ENCODE data around the gene IGSF9B. TPM values are rescaled to one million over a fixed set of nuclear protein-coding genes. Genes with fewer than 3 reads are reported as not detected.

The IGSF9B gene
- total and polyA plus RNA-seq, 4 donors, result 0.07 to 0.33 (median 0.09) TPM; not detected in 1

DNA sequence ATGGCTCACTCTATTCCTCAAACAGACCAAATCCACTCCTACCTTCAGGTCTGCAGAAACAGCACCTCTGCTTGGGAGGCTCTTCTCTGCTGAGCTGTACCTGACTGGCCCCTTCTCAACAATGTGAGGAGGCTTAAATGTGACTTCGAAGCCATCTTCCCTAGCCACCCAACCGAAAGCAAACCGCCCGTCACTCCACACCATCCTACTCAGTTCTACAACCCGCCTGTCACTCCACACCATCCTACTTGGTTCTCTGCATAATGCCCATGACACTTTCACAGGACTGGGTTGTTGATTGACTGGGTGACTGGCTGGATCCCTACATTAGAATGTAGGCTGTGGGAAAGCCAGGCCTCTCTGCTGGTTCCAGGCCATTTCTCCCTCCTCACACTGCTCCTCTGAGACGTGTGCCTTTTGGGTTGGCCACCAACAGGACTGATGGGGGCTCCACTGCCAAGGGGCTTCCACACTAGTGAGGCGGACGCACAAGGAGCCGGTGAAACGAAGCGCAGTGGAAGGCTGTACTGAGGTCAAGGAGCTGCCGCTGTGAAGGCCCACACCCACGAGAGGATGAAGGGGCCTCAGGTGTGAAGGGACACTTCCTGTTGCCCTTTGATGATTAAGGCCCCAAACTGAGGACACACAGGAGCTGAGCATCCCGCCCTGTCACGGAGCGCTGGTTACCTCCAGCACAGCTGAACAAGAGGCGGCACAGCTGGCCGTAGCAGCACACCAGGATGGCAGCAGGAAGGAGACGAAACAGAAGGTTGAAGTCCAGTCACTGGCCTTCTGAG, 64.0 kb downstream of the IGSF9B start:
- H3K27me3 ChIP-seq (ENCODE audit: control insufficient read depth in 4 of 4, insufficient read depth in 4 of 4, low read length in 3 of 4), result peaks cover 0 to 10% (median 0%) of the 10 kb centered on the region in 4 donors
- no peaks in the 10 kb centered on the region for H3K36me3 ChIP-seq (ENCODE audit: control insufficient read depth in 4 of 4, insufficient read depth in 3 of 4, low read depth in 1 of 4, low read length in 3 of 4)
- WGBS, result 83% methylated on average over 19 of the region's 19 CpGs
- no peak overlapping the region for H3K9ac ChIP-seq (ENCODE audit: low read depth in 1 of 2, low read length in 2 of 2)
- no peaks in the 10 kb centered on the region for H3K9me3 ChIP-seq (ENCODE audit: control insufficient read depth in 4 of 4, low read length in 3 of 4)
- TF ChIP-seq, protein P1, sequence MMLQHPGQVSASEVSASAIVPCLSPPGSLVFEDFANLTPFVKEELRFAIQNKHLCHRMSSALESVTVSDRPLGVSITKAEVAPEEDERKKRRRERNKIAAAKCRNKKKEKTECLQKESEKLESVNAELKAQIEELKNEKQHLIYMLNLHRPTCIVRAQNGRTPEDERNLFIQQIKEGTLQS (IDR thresholded peaks at IDR 0.05), result no peak
- TF ChIP-seq NR2F2 (IDR thresholded peaks at IDR 0.05), result no peak
- no peak overlapping the region for H3K27ac ChIP-seq (ENCODE audit: low read depth in 1 of 2, low read length in 2 of 2)
- H3K4me3 ChIP-seq (ENCODE audit: low read depth in 1 of 3, low read length in 3 of 3), result no peak overlapping the region
- H3K4me1 ChIP-seq (ENCODE audit: control insufficient read depth in 4 of 4, insufficient read depth in 4 of 4, low read length in 3 of 4), result no peaks in the 10 kb centered on the region
- DNase-seq (ENCODE audit: low spot score), result no peak

DNA sequence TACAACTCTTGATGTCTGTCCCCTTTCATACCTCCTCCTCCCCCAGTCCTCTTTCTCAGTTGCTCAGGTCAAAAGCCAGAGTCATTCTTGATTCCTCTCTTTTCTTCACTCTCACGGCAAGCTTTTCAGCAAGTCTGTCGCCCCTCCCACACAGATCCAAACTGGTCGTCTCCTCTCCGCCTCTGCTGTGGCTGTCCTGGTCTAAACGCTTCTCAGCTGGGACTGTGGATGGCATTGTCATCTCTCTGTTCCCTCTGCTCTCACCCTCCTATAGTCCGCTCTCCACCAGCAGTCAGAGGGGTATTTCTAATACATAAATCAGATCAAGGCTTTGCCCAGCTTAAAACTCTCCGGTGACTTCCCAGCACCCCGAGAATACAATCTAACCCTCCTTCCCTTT, 64.6 kb downstream of the IGSF9B start:
- WGBS, result 70% methylated on average over 8 of the region's 8 CpGs
- Histone ChIP-seq H3K36me3 (ENCODE audit: control insufficient read depth in 4 of 4, insufficient read depth in 3 of 4, low read depth in 1 of 4, low read length in 3 of 4) (no peaks in the 10 kb centered on the region), H3K9me3 (ENCODE audit: control insufficient read depth in 4 of 4, low read length in 3 of 4) (no peaks in the 10 kb centered on the region), H3K9ac (ENCODE audit: low read depth in 1 of 2, low read length in 2 of 2) (no peak overlapping the region), H3K27ac (ENCODE audit: low read depth in 1 of 2, low read length in 2 of 2) (no peak overlapping the region), H3K4me3 (ENCODE audit: low read depth in 1 of 3, low read length in 3 of 3) (no peak overlapping the region), H3K27me3 (ENCODE audit: control insufficient read depth in 4 of 4, insufficient read depth in 4 of 4, low read length in 3 of 4) (peaks cover 0 to 10% (median 0%) of the 10 kb centered on the region in 4 donors), H3K4me1 (ENCODE audit: control insufficient read depth in 4 of 4, insufficient read depth in 4 of 4, low read length in 3 of 4) (no peaks in the 10 kb centered on the region)
- no peak for TF ChIP-seq GABPA (IDR thresholded peaks at IDR 0.05 in 1 of 2, conservative IDR thresholded peaks at IDR 0.05 in 1 of 2)
- no peak for TF ChIP-seq YY1 (IDR thresholded peaks at IDR 0.05)
- TF ChIP-seq TAF1 (conservative IDR thresholded peaks at IDR 0.05), result no peak
- TF ChIP-seq FOXA2 (IDR thresholded peaks at IDR 0.05), result no peak
- no peak for TF ChIP-seq SP1 (IDR thresholded peaks at IDR 0.05)
- TF ChIP-seq, protein P1 (IDR thresholded peaks at IDR 0.05), result no peak
- TF ChIP-seq EGR1 (IDR thresholded peaks at IDR 0.05; ENCODE audit: low read depth in 2 of 2), result no peak
- TF ChIP-seq, protein P2, sequence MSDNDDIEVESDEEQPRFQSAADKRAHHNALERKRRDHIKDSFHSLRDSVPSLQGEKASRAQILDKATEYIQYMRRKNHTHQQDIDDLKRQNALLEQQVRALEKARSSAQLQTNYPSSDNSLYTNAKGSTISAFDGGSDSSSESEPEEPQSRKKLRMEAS (IDR thresholded peaks at IDR 0.05), result no peak
- TF ChIP-seq FOXA1 (IDR thresholded peaks at IDR 0.05), result no peak
- TF ChIP-seq HNF4A (conservative IDR thresholded peaks at IDR 0.05), result no peak
- no peak for TF ChIP-seq NR2F2 (IDR thresholded peaks at IDR 0.05)
- no peak for DNase-seq (ENCODE audit: low spot score)

DNA sequence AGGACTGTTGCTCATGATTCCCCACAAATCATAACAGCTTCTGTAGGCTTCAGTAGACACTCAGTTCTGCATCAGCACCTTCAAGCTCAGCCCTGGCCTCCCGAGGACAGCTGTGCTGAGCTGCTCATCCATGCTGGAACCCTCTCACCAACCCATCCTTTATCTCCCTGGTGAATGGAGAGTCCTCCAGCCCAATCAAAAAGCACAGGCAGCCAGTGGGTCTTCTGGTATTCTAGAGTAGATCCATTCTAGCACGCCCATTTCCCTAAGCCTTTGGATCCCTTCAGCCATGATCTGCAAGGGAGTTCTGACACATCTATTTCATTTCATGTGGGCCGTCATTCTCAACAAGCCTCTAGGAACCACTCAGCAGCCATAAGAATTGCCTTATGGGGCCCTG, 66.9 kb downstream of the IGSF9B start:
- Histone ChIP-seq H3K4me3 (ENCODE audit: low read depth in 1 of 3, low read length in 3 of 3) (no peak overlapping the region), H3K4me1 (ENCODE audit: control insufficient read depth in 4 of 4, insufficient read depth in 4 of 4, low read length in 3 of 4) (no peaks in the 10 kb centered on the region), H3K27ac (ENCODE audit: low read depth in 1 of 2, low read length in 2 of 2) (no peak overlapping the region), H3K9me3 (ENCODE audit: control insufficient read depth in 4 of 4, low read length in 3 of 4) (no peaks in the 10 kb centered on the region), H3K9ac (ENCODE audit: low read depth in 1 of 2, low read length in 2 of 2) (no peak overlapping the region), H3K36me3 (ENCODE audit: control insufficient read depth in 4 of 4, insufficient read depth in 3 of 4, low read depth in 1 of 4, low read length in 3 of 4) (no peaks in the 10 kb centered on the region), H3K27me3 (ENCODE audit: control insufficient read depth in 4 of 4, insufficient read depth in 4 of 4, low read length in 3 of 4) (peaks cover 0 to 10% (median 0%) of the 10 kb centered on the region in 4 donors)
- WGBS, result 70% methylated on average over 3 of the region's 3 CpGs
- peak; percentile 1 for DNase-seq (ENCODE audit: low spot score)
- TF ChIP-seq RXRA (IDR thresholded peaks at IDR 0.05) (no peak), FOXA1 (IDR thresholded peaks at IDR 0.05) (no peak)
- TF ChIP-seq, protein P3, sequence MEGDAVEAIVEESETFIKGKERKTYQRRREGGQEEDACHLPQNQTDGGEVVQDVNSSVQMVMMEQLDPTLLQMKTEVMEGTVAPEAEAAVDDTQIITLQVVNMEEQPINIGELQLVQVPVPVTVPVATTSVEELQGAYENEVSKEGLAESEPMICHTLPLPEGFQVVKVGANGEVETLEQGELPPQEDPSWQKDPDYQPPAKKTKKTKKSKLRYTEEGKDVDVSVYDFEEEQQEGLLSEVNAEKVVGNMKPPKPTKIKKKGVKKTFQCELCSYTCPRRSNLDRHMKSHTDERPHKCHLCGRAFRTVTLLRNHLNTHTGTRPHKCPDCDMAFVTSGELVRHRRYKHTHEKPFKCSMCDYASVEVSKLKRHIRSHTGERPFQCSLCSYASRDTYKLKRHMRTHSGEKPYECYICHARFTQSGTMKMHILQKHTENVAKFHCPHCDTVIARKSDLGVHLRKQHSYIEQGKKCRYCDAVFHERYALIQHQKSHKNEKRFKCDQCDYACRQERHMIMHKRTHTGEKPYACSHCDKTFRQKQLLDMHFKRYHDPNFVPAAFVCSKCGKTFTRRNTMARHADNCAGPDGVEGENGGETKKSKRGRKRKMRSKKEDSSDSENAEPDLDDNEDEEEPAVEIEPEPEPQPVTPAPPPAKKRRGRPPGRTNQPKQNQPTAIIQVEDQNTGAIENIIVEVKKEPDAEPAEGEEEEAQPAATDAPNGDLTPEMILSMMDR (IDR thresholded peaks at IDR 0.05; ENCODE audit: low read depth, low read length, missing input control), result no peak
- TF ChIP-seq, protein P1 (IDR thresholded peaks at IDR 0.05), result no peak

Measured in liver (tissue), 9 donors.